ENCODE measurements around the gene LCN6.

LCN6 gene

DNA sequence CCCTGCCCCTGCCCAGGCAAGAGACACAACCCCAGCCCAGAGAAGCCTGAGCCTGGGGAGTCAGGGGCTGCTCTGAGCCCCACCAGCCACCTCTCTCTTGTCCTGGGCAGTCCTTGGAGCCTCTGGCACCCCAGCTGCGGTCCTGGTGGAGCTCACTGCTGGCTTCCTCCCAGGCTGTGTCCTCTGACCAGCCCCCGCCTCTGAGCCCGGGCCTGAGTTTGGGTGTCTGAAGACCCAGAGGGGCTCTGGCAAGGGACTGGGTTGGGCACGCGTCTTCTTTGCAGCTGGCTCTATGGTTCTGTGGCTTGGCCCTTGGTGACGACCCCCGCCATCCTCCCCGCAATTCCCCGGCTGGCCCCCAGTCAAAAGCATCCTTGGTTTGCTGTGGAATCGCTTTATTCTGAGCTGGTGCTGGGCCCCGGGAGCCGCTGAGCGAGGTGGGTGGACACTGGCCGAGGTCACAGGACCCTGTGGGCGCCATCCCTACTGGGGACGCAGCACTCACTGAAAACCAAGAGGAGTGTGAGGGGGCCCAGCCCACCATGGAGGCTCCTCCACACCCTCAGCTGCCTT lies 4.6 kb downstream of the LCN6 start:
- no peak overlapping the region for H3K4me3 ChIP-seq (ENCODE audit: low read depth, low read length)
- TF ChIP-seq, protein P1, sequence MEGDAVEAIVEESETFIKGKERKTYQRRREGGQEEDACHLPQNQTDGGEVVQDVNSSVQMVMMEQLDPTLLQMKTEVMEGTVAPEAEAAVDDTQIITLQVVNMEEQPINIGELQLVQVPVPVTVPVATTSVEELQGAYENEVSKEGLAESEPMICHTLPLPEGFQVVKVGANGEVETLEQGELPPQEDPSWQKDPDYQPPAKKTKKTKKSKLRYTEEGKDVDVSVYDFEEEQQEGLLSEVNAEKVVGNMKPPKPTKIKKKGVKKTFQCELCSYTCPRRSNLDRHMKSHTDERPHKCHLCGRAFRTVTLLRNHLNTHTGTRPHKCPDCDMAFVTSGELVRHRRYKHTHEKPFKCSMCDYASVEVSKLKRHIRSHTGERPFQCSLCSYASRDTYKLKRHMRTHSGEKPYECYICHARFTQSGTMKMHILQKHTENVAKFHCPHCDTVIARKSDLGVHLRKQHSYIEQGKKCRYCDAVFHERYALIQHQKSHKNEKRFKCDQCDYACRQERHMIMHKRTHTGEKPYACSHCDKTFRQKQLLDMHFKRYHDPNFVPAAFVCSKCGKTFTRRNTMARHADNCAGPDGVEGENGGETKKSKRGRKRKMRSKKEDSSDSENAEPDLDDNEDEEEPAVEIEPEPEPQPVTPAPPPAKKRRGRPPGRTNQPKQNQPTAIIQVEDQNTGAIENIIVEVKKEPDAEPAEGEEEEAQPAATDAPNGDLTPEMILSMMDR (IDR thresholded peaks at IDR 0.05; ENCODE audit: borderline replicate concordance, insufficient read depth, low read depth, low read length), result no peak

DNA sequence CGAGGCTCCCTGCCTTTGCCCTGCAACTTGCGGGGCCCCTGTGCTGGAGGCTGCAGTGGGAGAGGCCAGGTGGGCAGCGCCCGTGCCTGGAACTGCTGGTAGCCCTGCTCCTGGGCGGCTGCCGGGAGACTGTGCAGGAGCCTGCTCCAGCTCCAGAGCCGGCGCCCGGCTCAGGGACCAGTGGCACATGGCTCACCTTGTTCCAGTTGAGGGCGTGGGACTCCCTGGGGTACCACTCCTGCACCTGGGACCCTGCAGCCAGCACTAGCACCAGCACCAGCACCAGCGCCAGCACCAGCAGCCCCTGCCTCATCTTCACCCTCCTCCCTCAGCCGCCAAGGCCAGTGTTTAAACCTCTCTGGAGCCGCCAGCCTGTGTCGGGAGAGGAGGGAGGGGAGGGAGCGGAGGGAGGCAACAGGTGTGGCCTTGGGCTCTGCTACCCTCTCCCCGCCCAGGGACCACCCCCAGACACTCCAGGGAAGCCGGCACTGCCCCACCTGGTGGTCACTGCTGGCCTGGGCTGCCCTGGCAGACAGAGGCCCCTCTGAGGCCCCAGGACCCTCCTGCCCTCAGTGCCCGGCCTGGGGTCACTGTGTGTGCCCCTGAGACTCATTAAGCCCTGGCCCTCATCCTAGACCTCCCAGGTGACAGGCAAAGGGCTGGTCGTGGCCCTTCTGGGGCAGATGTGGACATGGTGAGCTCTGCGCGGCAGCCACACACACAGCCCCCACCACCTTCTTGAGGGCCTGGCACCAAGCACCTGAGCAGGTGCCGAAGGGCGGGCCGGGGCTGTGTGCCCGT lies 5.5 kb downstream of the LCN6 start, which contains the start of gene LCN10:
TSS of gene LCN10 (minus strand) at position 350 of the 801 bp plus-strand sequence. CDS start at position 313, 37 bp downstream.
- H3K4me3 ChIP-seq (ENCODE audit: low read depth, low read length), result no peak within 1 kb of the TSS

DNA sequence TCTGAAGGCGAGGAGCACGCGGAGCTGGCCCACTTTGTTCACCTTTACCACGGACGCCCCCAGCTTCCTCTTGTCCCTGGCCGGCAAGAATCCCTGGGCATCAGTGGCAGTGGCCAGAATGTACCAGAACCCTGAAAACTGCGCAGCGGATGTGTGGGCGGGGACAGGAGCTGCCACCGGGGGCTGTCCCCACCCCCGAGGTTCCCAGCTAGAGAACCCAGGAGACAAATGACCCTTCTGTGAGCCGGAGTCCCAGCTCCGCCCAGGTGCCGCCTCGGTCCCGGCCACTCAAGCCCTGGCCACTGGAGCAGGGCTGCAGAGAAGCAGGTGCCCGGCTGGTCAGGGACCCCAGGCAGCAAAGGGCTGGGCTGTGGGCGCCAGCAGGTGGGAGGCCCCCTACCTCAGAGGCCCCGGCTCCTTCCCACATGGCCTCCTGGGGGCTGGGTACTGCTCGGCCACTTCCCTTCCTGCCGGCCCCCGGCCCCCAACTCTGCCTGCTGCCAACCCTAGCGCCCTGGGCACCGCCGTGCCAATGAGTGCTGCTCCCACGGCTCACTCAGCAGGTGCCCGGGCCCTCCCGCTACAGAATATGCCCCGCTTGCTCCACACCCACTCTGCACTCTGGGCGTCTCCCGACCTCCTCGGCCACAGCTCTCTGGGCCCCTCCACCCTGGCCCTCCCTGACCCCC lies 6.3 kb downstream of the LCN6 start:
- TF ChIP-seq, protein P1 (IDR thresholded peaks at IDR 0.05; ENCODE audit: borderline replicate concordance, insufficient read depth, low read depth, low read length), result no peak
- no peak overlapping the region for H3K4me3 ChIP-seq (ENCODE audit: low read depth, low read length)

More for the DNA sequence above, 5.5 kb downstream of the LCN6 start, which contains the start of gene LCN10:
- TF ChIP-seq, protein P1 (IDR thresholded peaks at IDR 0.05; ENCODE audit: borderline replicate concordance, insufficient read depth, low read depth, low read length), result 0 out of 2 replicates have a peak, but pooled peaks have one; percentile 8

DNA sequence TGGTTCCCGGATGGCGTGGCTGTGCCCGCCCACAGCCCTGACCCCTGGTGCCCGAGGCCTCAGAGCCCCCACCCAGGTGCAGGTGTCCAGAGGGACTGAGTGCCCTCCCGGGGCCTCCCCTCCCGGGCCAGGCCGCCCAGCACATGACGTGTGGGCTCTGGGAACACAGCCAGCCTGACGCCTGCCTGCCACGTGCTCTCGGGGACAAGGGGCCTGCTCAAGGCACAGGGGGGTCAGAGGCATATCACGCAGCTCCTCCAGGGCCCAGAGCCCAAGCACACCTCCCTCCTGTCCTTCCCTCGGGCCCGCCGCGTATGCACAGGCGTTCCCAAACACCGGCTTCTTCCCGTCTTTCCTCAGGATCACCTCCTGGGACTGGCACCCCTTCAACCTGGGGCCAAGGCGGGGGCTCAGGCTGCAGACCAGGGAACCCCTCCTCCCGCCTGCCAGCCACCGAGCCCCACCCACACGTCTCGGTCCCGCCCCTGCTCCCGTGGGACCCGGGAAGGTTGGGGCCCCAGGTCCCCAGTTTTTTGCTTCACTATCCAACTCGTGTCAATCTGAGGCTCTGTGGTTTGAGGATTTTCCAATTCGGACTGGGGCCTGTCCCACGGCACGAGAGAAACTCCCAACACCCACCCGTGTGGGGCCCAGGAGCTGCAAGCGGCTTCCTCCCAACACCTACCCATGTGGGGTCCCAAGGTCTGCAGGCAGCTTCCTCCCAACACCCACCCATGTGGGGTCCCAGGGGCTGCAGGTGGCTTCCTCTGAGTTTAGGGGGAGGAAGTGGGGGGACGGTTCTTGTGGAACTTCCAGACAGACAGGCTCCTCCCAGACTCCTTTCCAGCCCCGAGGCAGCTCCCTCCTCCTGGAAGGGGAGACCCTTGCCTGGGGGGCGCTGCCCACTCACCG lies 7.1 kb downstream of the LCN6 start:
- TF ChIP-seq, protein P1 (IDR thresholded peaks at IDR 0.05; ENCODE audit: borderline replicate concordance, insufficient read depth, low read depth, low read length), result no peak
- no peak overlapping the region for H3K4me3 ChIP-seq (ENCODE audit: low read depth, low read length)

- TF ChIP-seq, protein P1 (IDR thresholded peaks at IDR 0.05; ENCODE audit: borderline replicate concordance, insufficient read depth, low read depth, low read length), result no peak
- H3K4me3 ChIP-seq (ENCODE audit: low read depth, low read length), result no peak overlapping the region
Observed at GRCh38 chr9:136740491-136740890, 7.8 kb downstream of the LCN6 start.

- TF ChIP-seq, protein P1 (IDR thresholded peaks at IDR 0.05; ENCODE audit: borderline replicate concordance, insufficient read depth, low read depth, low read length), result no peak
- no peak overlapping the region for H3K4me3 ChIP-seq (ENCODE audit: low read depth, low read length)
Observed at GRCh38 chr9:136740069-136740468, 8.3 kb downstream of the LCN6 start.

Data from GM12875 (cell line).